Suprapubic skin (tissue), 4 donors: ENCODE results near the gene CDC14A. TPM values are rescaled to one million over a fixed set of nuclear protein-coding genes. Genes with fewer than 3 reads are reported as not detected.

Source experiments
- DNase-seq, 2 donors: peaks; one replicate each; pipeline ENCODE4 v3.0.0-alpha.2; 2019; ENCODE audit warnings: low spot score in 2 of 2
- H3K27ac ChIP-seq: fragments of 200-600 bp; sonication (generic); one replicate; pipeline ENCODE4 v1.5.1; 2019
- H3K27me3 ChIP-seq: fragments of 200-600 bp; sonication (generic); one replicate; pipeline ENCODE4 v1.5.1; 2019
- H3K36me3 ChIP-seq: fragments of 200-600 bp; sonication (generic); one replicate; pipeline ENCODE4 v1.5.1; 2019
- H3K4me1 ChIP-seq: fragments of 200-600 bp; sonication (generic); one replicate; pipeline ENCODE4 v1.5.1; 2019
- H3K4me3 ChIP-seq: fragments of 200-600 bp; sonication (generic); one replicate; pipeline ENCODE4 v1.5.1; 2019; ENCODE audit warnings: mild to moderate bottlenecking
- H3K9me3 ChIP-seq: fragments of 200-600 bp; sonication (generic); one replicate; pipeline ENCODE4 v1.5.1; 2019
- CTCF ChIP-seq, 2 donors: fragments of 200-600 bp in 1 of 2; fragments of 450-650 bp in 1 of 2; sonication (generic) in 1 of 2; IDR thresholded peaks; one replicate each; pipeline ENCODE4 v1.5.1; 2016 to 2019; ENCODE audit warnings: antibody characterized with exemption in 2 of 2, mild to moderate bottlenecking in 1 of 2, moderate library complexity in 1 of 2
- EP300 ChIP-seq: sonication (generic); formaldehyde crosslinking; IDR thresholded peaks from one replicate; pipeline ENCODE4 v1.6.1; 2017; ENCODE audit warnings: antibody characterized with exemption
- POLR2A ChIP-seq, 2 donors: fragments of 450-650 bp; IDR thresholded peaks; one replicate each; pipeline ENCODE4 v1.6.1; 2017; ENCODE audit warnings: antibody characterized with exemption in 2 of 2, mild to moderate bottlenecking in 2 of 2, moderate library complexity in 2 of 2
- POLR2AphosphoS5 ChIP-seq, 3 donors: sonication (generic); formaldehyde crosslinking; IDR thresholded peaks; one replicate each; pipeline ENCODE4 v1.6.1; 2017; ENCODE audit warnings: antibody characterized with exemption in 3 of 3
- WGBS: methylation state at CpG from one replicate; pipeline ENCODE4 v1.1.5; 2018; 5-methylcytosine and 5-hydroxymethylcytosine counted together
- total RNA-seq, 4 donors: library from RNA; depleted of rRNA; stranded (reverse); fragments of >200 nt; gene quantifications; one replicate each; pipeline ENCODE4 v1.1.0, GENCODE V29; 2016

CDC14A gene
- total RNA-seq, 4 donors from 2014 or later: 9.9 to 22.8 (median 17.5) TPM

DNA sequence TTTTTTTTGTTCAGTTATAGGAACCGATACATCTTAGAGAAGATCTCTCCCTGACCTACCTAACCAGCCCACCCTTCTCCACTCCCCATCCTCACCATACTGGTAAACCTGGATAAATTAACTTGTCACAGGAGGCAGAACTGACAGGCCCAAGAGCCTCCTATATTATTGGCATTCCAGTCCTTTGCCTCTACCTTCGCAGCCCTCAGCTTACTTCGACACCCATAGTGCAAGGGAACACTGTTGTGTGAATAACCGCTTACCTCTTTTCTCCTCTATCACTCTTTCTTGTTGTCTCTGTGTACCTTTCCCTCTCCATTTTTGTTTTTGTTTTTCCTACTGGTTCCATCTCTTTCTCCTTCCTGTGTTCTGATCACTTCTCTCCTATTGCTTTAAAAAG lies 58.7 kb downstream of the CDC14A start:
- no peaks in the 10 kb centered on the region for H3K36me3 ChIP-seq
- TF ChIP-seq POLR2A (IDR thresholded peaks at IDR 0.05): no peak
- no peak for TF ChIP-seq POLR2AphosphoS5 (IDR thresholded peaks at IDR 0.05)
- H3K27ac ChIP-seq: no peak overlapping the region
- H3K27me3 ChIP-seq: no peaks in the 10 kb centered on the region
- 92% methylated on average over 4 of the region's 4 CpGs for WGBS
- no peak for DNase-seq
- no peak overlapping the region for H3K4me3 ChIP-seq
- H3K9me3 ChIP-seq: no peaks in the 10 kb centered on the region
- peaks cover 22% of the 10 kb centered on the region for H3K4me1 ChIP-seq

- Histone ChIP-seq H3K36me3 (no peaks in the 10 kb centered on the region), H3K27ac (no peak overlapping the region), H3K9me3 (no peaks in the 10 kb centered on the region), H3K27me3 (no peaks in the 10 kb centered on the region), H3K4me1 (peaks cover 22% of the 10 kb centered on the region), H3K4me3 (no peak overlapping the region)
- no peak for TF ChIP-seq CTCF (IDR thresholded peaks at IDR 0.05)
- no peak for TF ChIP-seq POLR2A (IDR thresholded peaks at IDR 0.05)
- no peak for TF ChIP-seq POLR2AphosphoS5 (IDR thresholded peaks at IDR 0.05)
- TF ChIP-seq EP300: no peak
- DNase-seq: no peak
Measured at GRCh38 chr1:100411574-100411973, 59.3 kb downstream of the CDC14A start.

GRCh38 chr1:100413035-100413434 lies 60.7 kb downstream of the CDC14A start:
- TF ChIP-seq CTCF (IDR thresholded peaks at IDR 0.05) (no peak), POLR2A (IDR thresholded peaks at IDR 0.05) (no peak), POLR2AphosphoS5 (IDR thresholded peaks at IDR 0.05) (no peak), EP300 (no peak)
- no peaks in the 10 kb centered on the region for H3K27me3 ChIP-seq
- no peak for DNase-seq
- no peaks in the 10 kb centered on the region for H3K9me3 ChIP-seq
- H3K36me3 ChIP-seq: no peaks in the 10 kb centered on the region
- H3K4me1 ChIP-seq: peaks cover 22% of the 10 kb centered on the region
- no peak overlapping the region for H3K27ac ChIP-seq
- H3K4me3 ChIP-seq: no peak overlapping the region
- WGBS: 86% methylated on average over 2 of the region's 2 CpGs

- H3K27ac ChIP-seq: peak overlapping the region; percentile 77
- WGBS: 47% methylated on average over 5 of the region's 5 CpGs
Measured at GRCh38 chr1:100414693-100415497, 62.6 kb downstream of the CDC14A start.

DNA sequence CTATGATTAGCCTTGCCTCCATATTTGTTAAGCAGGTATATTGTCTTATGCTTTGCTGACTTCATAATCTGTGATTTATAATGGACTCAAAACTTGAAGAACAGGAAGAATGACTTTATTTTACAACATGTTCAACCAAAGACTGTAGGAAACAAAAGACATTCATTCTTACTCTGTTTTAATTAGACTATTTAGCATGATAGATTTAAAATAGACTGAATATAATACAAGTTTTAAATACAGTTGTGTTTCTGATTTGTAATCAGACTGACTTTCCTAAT lies 63.1 kb downstream of the CDC14A start:
- H3K27ac ChIP-seq: peak overlapping the region; percentile 77
- H3K4me1 ChIP-seq: peaks cover 22% of the 10 kb centered on the region
- H3K4me3 ChIP-seq: no peak overlapping the region
- no peaks in the 10 kb centered on the region for H3K36me3 ChIP-seq
- TF ChIP-seq POLR2A (IDR thresholded peaks at IDR 0.05) (no peak), EP300 (no peak), POLR2AphosphoS5 (IDR thresholded peaks at IDR 0.05) (no peak), CTCF (IDR thresholded peaks at IDR 0.05) (no peak)
- H3K27me3 ChIP-seq: no peaks in the 10 kb centered on the region
- DNase-seq: no peak
- H3K9me3 ChIP-seq: no peaks in the 10 kb centered on the region

More at GRCh38 chr1:100414693-100415497, 62.6 kb downstream of the CDC14A start:
- Histone ChIP-seq H3K27me3 (no peaks in the 10 kb centered on the region), H3K4me3 (no peak overlapping the region), H3K36me3 (no peaks in the 10 kb centered on the region), H3K9me3 (no peaks in the 10 kb centered on the region), H3K4me1 (peaks cover 22% of the 10 kb centered on the region)
- no peak for DNase-seq
- TF ChIP-seq POLR2AphosphoS5 (IDR thresholded peaks at IDR 0.05) (peak in 1 of 3 donors; percentile 10), EP300 (no peak)

DNA sequence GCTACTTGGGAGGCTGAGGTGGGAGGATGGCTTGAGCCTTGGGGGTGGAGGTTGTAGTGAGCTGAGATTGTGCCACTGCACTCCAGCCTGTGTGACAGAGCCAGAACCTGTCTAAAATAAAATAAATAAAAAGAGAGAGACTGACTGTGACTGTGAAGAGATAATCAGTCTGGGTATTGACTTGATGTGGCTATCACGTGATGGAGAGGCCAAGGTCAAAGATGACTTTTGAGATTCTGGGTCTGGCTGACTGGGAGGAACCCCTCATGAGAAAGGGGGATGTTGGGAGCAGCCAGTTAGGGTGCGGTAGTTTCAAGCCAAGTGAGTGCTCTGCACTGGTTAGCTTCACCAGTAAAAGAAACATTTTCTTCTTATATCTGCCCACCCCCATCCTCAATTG lies 66.8 kb downstream of the CDC14A start:
- Histone ChIP-seq H3K4me3 (no peak overlapping the region), H3K27ac (no peak overlapping the region), H3K36me3 (no peaks in the 10 kb centered on the region), H3K9me3 (no peaks in the 10 kb centered on the region), H3K4me1 (peaks cover 16% of the 10 kb centered on the region), H3K27me3 (no peaks in the 10 kb centered on the region)
- TF ChIP-seq EP300: no peak
- no peak for DNase-seq
- WGBS: 92% methylated on average over 2 of the region's 2 CpGs

- H3K36me3 ChIP-seq: no peaks in the 10 kb centered on the region
- no peaks in the 10 kb centered on the region for H3K9me3 ChIP-seq
- H3K27me3 ChIP-seq: no peaks in the 10 kb centered on the region
- H3K4me3 ChIP-seq: no peak overlapping the region
- H3K27ac ChIP-seq: no peak overlapping the region
- TF ChIP-seq CTCF (IDR thresholded peaks at IDR 0.05): no peak
- TF ChIP-seq POLR2A (IDR thresholded peaks at IDR 0.05): no peak
- no peak for TF ChIP-seq EP300
- TF ChIP-seq POLR2AphosphoS5 (IDR thresholded peaks at IDR 0.05): no peak
- H3K4me1 ChIP-seq: no peaks in the 10 kb centered on the region
- DNase-seq: no peak
- 90% methylated on average over 2 of the region's 2 CpGs for WGBS
Measured at GRCh38 chr1:100422065-100422464, 69.8 kb downstream of the CDC14A start.
